Fibroblast of skin of left biceps (primary cell): Measurements from ENCODE around the gene AQP7.
A peak's percentile ranks its signal among the peaks of the same experiment; 100 is the strongest.
"Not testable (repeated sequence)": the region's sequence is repeated elsewhere in the genome, so short reads cannot be mapped to it uniquely, and the experiment has no call there.

ENCODE experiments used
- DNase-seq, 2 experiments: peaks; one replicate each; pipeline ENCODE4 v3.0.0-alpha.2; 2013; ENCODE audit warnings: low read depth in 2 of 2

The AQP7 gene

DNA sequence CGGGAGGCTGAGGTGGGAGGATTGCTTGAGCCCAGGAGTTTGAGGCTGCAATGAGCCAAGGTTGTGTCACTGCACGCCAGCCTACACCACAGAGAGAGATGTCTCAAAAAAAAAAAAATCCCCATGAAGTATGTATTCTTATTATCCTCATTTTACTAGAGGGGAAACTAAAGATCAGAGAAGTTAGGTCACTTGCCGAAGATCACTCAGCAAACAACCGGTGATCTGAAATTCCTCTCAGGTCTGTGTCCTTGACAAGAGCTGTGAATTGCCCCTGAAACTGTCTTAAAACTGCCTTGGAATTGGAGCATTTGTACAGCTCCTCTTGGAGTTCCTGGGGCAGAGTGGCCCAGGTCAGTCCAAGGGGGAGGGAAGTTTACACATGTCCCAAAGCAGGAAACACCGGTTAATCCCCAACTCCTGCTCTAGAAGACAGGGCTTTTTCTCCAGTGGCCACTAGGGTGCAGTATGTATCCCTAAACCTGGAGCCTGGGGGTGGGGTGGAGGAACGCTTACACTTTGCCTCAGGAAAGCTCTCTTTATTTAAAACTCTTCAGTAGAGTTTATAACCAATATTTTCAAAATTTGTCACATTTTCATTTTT, 27.6 kb downstream of the AQP7 start:
- peak; percentile 31 to 36 for DNase-seq

DNA sequence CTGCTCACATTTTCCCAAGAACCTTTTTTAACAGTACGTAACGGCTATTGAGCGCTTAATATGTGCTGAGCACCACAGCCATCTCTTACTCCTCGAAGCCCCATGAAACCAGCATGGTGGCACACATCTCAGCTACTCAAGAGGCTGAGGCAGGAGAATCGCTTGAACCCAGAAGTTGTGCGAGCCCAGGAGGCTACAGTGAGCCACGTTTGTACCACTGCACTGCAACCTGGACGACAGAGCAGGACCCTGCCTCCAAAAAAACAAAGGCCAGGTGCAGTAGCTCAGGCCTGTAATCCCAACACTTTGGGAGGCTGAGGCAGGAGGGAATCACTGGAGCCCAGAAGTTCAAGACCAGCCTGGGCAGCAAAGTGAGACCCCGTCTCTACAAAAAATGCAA, 28.2 kb downstream of the AQP7 start:
- no peak for DNase-seq

DNA sequence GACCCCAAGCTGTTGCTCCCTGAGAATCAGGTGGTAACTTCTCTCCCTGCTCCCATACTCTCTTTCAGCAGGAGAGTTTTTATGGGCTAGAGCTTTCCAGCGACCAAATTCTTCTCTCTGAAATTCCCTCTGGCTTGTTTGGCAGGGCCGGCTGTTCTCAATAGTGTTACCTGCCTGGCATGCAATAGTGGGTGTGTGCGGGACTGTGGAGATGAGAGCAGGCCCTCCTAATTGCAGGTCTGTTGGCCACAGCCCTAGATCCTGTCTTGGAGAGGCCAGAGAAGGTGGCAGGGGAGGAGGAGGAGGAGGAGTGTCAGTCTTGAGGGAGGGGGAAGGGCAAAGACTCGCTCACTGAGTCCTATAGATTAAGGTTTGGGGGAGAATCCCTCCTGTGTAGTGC, 29.5 kb downstream of the AQP7 start:
- DNase-seq: no peak

DNA sequence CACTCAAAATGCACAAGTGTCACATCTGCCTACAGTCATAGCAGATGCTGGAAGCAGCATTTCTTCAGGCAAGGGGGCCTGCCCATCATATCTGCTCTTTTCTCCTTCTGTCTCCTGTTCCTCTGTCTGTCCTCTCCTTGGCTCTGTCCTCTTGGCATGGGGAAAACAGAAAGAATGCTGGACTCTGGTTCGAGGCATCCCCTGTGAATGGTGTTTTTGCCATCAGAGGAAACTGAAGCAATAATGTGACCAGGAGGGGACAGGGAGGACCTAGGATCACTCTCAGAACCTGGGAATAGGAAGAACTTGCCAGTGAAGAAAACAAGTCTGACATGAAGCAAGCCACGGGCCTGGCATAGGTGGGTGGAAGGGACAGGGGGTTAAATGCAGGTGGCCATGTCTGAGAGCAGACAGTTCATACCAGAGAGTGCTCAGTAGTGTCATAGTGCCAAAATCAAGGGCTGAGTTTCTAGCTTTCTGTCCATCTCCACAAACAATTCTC, 35.3 kb downstream of the AQP7 start:
- no peak for DNase-seq

DNA sequence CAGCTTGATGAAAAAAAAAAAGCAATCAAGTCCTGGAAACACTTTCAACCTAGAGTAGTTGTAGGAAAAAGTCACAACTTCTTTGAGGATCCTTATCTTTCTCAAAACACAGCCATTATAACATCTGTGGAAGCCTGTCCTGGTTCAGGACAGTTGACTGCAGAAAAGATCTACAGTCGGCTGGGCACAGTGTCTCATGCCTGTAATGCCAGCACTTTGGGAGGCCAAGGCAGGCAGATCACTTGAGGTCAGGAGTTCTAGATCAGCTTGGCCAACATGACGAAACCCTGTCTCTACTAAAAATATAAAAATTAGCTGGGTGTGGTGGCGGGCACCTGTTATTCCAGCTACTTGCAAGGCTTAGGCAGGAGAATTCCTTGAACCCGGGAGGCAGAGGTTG, 37.6 kb downstream of the AQP7 start:
- DNase-seq: not testable (repeated sequence)

DNA sequence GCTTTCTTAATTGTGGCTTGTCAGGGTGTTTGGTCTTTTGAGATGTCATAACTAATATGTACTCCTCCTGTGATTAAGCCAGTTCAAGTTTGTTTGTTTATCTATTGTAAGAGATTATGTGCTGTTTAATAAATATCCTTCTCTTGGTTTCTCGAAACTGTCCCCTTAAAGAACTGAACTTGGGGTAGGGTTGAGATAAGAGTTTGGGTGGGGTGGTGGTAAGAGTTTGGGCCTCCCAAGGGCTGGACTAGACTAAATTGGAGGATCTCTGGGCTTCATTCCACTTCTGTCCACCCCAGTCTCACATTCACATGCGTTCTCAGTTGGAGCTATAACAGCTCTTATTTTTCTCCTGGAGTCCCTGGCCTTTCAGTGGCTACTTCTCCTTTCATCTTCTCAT, 38.2 kb downstream of the AQP7 start:
- DNase-seq: no peak

DNA sequence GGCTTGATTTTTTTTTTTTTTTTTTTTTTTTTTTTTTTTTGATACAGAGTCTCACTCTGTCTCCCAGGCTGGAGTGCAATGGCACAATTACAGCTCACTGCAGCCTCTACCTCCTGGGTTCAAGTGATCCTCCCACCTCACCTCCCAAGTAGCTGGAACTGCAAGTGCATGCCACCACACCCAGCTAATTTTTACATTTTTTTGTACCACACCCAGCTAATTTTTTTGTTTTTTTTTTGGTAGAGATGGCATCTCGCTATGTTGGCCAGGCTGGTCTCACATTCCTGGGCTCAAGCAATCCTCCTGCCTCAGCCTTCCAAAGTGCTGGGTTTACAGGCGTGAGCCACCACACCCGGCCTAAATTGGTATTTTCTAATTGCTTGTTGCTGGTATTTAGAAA, 43.7 kb downstream of the AQP7 start:
- DNase-seq: not testable (repeated sequence)

DNA sequence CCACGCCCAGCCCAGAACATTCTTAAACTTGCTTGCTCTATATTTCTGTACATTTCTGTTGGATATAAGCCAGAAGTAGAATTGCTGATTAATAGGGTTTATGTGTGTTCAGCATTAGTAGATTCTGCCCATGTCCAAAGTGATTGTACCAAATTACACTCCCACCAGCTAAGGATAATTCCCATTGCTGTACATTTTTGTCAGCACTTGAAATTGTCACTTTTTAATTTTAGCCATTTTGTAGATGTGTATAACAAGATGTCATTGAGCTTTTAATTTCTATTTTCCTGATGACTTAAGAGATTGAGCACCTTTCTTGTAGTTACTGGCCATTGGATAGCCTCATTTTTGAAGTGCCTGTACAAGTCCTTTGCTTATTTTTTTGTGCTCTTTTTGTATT, 46.4 kb downstream of the AQP7 start:
- no peak for DNase-seq

DNA sequence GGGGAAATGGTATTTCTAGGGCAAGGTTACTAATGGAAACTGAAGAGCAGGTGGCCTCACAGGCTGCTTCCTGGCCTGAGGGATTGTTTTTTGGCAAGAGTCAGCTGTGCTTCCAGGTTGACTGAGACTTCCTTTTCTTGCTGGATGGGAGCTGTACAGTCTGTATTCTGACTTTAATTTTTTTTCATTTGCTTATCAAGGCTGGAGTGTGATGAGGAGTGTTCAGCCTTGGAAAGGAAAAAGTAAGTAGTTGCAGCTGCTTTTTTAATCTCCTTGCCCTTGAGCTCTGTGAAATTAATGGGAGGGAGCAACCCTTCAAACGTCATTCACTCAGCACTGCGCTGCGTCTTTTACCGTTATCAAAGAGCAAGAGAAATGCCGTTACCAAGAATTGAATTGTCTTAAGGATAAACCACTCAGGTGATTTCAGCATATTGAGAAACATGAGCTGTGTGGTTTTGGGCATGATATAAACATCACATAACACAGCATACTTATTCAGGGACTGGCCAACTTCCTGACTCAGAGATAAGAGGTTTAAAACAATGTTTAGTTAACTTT, 47.6 kb downstream of the AQP7 start:
- DNase-seq: no peak

DNA sequence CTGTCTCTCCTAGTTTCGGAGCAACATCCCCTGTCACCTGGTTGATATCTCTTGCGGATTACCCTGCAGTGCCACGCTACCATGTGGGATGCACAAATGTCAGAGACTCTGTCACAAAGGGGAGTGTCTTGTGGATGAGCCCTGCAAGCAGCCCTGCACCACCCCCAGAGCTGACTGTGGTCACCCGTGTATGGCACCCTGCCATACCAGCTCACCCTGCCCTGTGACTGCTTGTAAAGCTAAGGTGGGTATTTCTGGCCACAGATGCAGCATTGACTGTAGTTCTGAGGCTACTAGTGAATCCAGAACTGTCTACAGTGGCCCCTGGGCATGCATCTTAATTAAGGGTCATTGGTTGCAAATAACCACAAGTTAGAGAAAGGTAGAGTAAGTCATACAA, 50.8 kb downstream of the AQP7 start:
- no peak for DNase-seq

DNA sequence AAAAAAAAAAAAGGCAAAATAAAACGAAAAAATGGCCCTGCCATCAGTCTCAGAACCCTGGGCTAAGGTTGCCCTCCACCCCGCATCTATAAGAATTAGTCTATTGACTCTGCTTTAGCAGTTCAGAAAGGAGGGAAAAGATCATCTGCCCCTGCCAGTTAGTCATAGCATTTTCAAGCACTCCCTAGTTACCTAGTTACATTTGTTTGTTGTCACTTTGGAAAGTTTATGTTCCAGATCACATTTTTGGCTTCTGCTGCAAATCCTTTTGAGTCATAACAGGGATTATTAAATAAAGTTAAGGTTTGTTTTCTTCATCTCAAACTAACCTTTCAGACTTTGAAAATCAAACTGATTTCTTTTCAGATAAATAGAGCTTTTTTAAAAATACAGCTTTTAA, 52.1 kb downstream of the AQP7 start:
- no peak for DNase-seq

DNA sequence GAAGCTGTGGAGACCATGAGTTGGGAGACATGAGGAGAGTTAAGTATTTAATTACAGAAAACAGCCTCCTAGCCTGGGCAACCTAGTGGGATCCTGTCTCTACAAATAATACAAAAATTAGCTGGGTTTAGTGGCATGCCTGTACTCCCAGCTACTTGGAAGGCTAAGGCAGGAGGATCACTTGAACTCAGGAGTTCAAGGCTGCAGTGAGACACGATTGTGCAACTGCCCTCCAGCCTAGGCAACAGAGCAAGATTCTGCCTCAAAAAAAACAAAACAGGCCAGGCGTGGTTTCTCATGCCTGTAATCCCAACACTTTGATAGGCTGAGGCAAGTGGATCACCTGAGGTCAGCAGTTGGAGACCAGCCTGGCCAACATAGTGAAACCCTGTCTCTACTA, 52.6 kb downstream of the AQP7 start:
- no peak for DNase-seq

DNA sequence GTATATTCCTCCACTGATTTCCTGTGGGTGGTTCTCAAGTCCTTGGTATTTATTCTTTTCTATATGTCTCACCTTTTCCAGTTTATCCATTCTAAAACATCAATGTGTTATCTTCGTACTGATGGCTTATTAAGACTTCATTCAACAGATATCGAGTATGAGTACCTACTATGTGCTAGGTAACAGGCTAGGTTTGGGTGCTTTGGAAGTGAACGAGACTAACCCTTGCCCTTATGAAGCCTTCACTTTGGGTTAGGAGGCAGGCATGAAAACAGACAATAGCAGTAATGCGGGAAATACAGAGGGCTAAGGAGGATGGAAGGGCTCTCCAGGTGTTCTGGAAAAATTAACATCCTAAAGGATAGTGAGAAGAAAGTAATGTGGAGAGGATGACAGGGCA, 53.4 kb downstream of the AQP7 start:
- DNase-seq: no peak

DNA sequence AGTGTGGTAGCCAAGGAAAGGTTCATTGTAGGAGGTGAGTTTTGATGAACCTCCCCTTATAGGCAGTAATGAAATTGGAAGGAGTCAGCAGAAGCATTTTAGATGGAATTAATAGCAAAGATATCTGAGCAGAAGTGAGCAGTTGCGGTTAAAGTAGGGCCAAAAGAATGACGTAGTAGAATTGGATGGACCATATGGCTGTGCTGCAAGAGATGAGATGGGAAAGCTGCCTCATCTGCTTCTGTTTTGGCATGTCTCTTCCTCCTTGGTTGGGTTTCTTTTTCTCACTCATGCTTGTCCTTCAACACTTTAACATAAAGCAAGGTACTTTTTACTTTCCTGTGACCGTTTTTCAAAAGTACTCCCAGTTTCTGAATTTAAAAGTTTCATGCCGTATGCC, 55.8 kb downstream of the AQP7 start:
- DNase-seq: no peak

DNA sequence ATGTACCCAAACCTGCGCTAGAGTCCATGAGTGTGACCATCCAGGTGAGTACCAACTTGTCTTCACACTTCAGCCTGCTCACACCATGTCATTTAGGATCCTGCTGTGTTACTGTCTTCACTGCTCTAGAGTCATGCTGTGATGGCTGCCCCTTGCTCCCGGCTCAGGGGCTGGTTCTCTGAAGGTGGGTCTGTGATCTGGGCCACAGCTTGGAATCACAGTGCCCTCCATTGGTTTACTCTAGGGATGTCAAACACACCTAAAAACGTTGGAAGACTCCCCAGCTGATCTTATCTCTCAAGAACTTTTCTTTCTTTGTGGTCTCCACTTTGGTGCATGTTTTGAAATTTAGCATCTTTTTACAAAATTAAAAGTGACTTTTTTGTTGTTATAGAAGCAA, 58.2 kb downstream of the AQP7 start:
- DNase-seq: no peak

DNA sequence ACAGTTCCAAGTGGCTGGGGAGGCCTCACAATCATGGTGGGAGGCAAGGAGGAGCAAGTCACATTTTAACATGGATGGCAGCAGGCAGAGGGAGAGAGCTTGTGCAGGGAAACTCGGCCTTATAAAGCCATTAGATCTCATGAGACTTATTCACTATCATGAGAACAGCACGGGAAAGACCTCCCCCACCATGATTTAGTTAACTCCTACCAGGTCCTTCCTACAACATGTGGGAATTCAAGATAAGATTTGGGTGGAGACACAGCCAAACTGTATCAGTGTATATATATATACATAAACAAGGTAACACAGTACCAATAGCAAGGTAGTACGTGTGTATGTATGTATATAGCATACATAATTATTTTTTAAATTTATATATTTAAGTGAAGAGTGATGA, 61.2 kb downstream of the AQP7 start:
- DNase-seq: no peak

DNA sequence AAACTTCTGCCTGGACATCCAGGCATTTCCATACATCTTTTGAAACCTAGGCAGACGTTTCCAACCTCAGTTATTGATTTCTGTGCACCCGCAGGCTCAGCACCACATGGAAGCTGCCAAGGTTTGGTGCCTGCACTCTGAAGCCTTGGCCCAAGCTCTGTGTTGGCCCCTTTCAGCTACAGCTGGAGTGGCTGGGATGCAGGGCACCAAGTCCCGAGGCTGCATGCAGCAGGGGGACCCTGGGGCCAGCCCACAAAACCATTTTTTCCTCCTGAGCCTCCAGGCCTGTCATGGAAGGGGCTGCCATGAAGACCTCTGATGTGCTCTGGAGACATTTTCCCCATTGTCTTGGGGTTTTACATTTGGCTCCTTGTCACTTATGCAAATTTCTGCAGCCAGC, 62.2 kb downstream of the AQP7 start:
- DNase-seq: no peak
